Activated CD8-positive, alpha-beta memory T cell treated with anti-CD3 and anti-CD28 coated beads, Interleukin-2, amount 10 ng/mL, durations not matched to agents 7 days and 5 days (primary cell): Measurements from ENCODE around the gene SRSF4. TPM values are rescaled to one million over a fixed set of nuclear protein-coding genes. Genes with fewer than 3 reads are reported as not detected.
A peak's percentile ranks its signal among the peaks of the same experiment; 100 is the strongest.
"Not testable (repeated sequence)": the region's sequence is repeated elsewhere in the genome, so short reads cannot be mapped to it uniquely, and the experiment has no call there.

Experiments
- ATAC-seq: fragments of 150-1000 bp; cut with Tn5 transposase; one replicate; pipeline ENCODE4 v1.10.0; 2021; ENCODE audit warnings: moderate library complexity
- CTCF ChIA-PET: fragments of 350-600 bp; sonication (Branson Sonifier 250); formaldehyde crosslinking; loops from one replicate; lab custom pipeline; 2021; ENCODE audit warnings: antibody characterized with exemption; lab: Charles Lee
- DNase-seq: peaks from one replicate; pipeline ENCODE4 v3.0.0-alpha.2; 2020
- H3K27ac Mint-ChIP-seq: one replicate; pipeline ENCODE4 v1.8.0; 2021; ENCODE audit warnings: mild to moderate bottlenecking, mixed read lengths
- H3K27me3 Mint-ChIP-seq: one replicate; pipeline ENCODE4 v1.8.0; 2021; ENCODE audit warnings: mixed read lengths
- H3K36me3 Mint-ChIP-seq: one replicate; pipeline ENCODE4 v1.8.0; 2021; ENCODE audit warnings: mild to moderate bottlenecking, mixed read lengths
- H3K4me1 Mint-ChIP-seq: one replicate; pipeline ENCODE4 v1.8.0; 2021; ENCODE audit warnings: mixed read lengths
- H3K4me3 Mint-ChIP-seq: one replicate; pipeline ENCODE4 v1.8.0; 2021; ENCODE audit warnings: mild to moderate bottlenecking, moderate library complexity, mixed read lengths
- H3K9me3 Mint-ChIP-seq: one replicate; pipeline ENCODE4 v1.8.0; 2022; ENCODE audit warnings: low read depth, mixed read lengths
- total RNA-seq, 2 experiments: library from RNA; stranded (reverse); gene quantifications; one replicate each; pipeline ENCODE4 v1.2.3, GENCODE V29; 2021

The SRSF4 gene
- total RNA-seq, 2 experiments from 2014 or later, result 145 to 147 TPM

DNA sequence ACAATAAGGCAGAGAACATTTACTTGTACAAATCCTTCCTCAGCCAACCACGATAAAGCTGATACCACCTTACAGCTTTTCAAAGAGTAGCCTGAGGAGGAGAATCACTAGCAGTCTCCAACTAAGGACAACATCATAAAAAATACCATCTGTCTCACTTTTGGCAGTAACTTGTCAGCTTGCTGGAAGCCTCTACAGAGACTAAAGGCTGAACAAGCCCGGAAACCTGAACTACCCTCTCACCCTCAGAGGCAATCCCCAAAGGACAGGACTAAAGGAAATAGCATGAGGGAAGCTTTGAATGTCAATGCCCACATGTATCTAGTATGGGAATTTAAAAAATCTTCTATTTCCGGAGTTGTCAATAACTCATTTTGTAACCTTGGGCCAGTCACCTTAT, 10.6 kb downstream of the SRSF4 start:
- Mint-ChIP-seq H3K9me3 (no peaks in the 10 kb centered on the region), H3K27ac (peak overlapping the region; percentile 70), H3K4me1 (peaks cover 62% of the 10 kb centered on the region), H3K4me3 (peak overlapping the region; percentile 0), H3K27me3 (no peaks in the 10 kb centered on the region), H3K36me3 (peaks cover 51% of the 10 kb centered on the region)
- DNase-seq (no peak), ATAC-seq (peak; percentile 26)
- CTCF ChIA-PET, result interaction anchor here (0.7 to 3.2 kb wide), 7 partner anchors 11 to 393 kb away, joined by 3 to 14 read pairs (median 3); partner anchors contain the start of gene SRSF4

DNA sequence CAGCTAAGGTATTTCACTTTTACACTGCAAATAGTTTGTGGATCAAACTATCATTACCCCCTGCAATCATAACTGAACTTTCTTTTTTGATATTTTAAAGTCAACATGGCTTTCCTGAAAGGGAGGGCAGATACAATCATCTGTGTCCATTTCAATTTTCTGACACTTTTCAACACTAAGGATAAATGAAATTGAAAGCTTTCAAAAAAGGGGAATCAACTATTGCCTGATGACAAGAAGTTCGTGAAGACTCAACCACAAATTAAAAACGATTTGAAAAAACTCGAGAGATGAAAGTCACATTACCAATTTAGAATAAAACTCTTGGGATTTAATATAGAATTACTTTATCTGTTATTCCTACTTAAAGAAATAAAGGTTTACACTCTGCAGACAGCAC, 11.7 kb downstream of the SRSF4 start:
- H3K9me3 Mint-ChIP-seq, result no peaks in the 10 kb centered on the region
- DNase-seq (no peak), ATAC-seq (no peak)
- H3K4me1 Mint-ChIP-seq, result peaks cover 70% of the 10 kb centered on the region
- peak overlapping the region; percentile 54 for H3K27ac Mint-ChIP-seq
- H3K36me3 Mint-ChIP-seq, result peaks cover 59% of the 10 kb centered on the region
- H3K27me3 Mint-ChIP-seq, result no peaks in the 10 kb centered on the region
- CTCF ChIA-PET, result interaction anchor here (0.6 to 3.2 kb wide), 8 partner anchors 12 to 487 kb away, joined by 3 to 14 read pairs (median 3); partner anchors contain the start of gene SRSF4
- no peak overlapping the region for H3K4me3 Mint-ChIP-seq

DNA sequence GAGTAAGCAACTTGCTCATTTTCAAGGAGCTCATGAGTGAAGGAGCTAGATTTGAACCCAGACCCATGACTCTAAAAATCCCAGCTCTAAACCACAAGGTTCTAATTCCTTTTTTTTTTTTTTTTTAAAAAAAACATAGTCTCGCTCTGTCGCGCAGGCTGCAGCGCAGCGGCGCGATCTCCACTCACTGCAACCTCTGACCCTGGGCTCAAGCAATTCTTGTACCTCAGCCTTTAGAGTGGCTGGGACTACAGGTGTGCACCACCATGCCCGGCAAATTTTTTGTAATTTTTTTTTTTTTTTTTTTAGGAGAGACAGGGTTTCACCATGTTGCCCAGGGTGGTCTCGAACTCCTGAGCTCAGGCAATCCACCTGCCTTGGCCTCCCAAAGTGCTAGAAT, 13.8 kb downstream of the SRSF4 start:
- H3K9me3 Mint-ChIP-seq, result no peaks in the 10 kb centered on the region
- H3K4me3 Mint-ChIP-seq, result no peak overlapping the region
- H3K27me3 Mint-ChIP-seq, result no peaks in the 10 kb centered on the region

DNA sequence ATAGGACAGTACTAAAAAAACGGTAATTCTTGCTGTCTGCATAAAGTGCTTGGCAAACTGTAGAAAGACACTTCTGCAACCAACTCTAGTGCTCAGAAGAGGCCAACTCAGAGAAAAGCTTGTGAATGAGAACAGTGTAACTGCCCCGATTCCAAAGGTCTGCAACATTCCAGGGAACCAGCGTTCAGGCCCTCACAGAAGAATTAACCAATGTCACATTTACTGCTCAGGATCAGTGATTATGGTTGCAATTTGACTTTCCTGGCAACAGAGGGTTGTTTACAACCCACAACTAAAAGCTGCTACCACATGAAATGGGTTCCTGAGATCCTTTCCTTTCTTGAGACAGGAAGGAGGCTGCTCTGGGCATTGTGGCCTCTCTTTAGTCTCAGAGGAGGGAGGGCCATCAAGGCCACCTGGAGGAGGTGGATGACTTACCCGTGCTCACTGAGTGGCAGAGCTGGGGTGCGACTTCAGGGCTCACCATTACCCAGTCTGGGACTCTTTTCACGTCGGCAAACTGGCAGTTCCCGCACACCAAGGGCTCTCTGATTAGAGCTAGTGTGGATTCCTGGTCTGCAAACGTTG, 15.3 kb downstream of the SRSF4 start:
- H3K4me1 Mint-ChIP-seq, result peaks cover 67% of the 10 kb centered on the region
- H3K4me3 Mint-ChIP-seq, result no peak overlapping the region
- ATAC-seq, result peak; percentile 12
- peaks cover 55% of the 10 kb centered on the region for H3K36me3 Mint-ChIP-seq
- no peaks in the 10 kb centered on the region for H3K27me3 Mint-ChIP-seq
- H3K9me3 Mint-ChIP-seq, result no peaks in the 10 kb centered on the region
- peak overlapping the region; percentile 19 for H3K27ac Mint-ChIP-seq
- no peak for DNase-seq
- CTCF ChIA-PET, result interaction anchor here (1.2 to 2.4 kb wide), 4 partner anchors 9 to 36 kb away, joined by 3 to 7 read pairs (median 6); partner anchors contain the start of gene SRSF4

More for the DNA sequence above, 13.8 kb downstream of the SRSF4 start:
- peaks cover 61% of the 10 kb centered on the region for H3K36me3 Mint-ChIP-seq
- no peak overlapping the region for H3K27ac Mint-ChIP-seq
- DNase-seq, result no peak
- H3K4me1 Mint-ChIP-seq, result peaks cover 74% of the 10 kb centered on the region
- no peak for ATAC-seq
- CTCF ChIA-PET, result interaction anchor here (1.0 to 2.4 kb wide), 5 partner anchors 9 to 281 kb away, joined by 3 to 7 read pairs (median 5); partner anchors contain the start of gene SRSF4

DNA sequence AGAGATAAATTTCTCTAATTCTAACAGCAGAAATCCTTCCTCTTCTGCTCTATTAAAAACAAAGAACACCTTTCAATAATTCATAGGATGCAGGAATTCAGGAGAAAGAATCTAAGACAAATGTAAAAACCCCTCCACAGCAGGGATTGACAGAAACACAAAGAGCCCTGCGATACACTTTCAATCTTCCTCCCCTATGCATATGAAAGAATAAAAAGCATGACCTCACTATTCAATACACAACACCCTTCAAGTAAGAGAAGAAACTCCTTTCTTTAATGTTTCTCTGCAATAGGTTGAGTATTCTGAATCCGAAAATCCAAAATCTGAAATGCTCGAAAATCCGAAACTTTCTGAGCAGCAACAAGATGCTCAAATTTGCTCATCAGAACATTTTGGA, 17.1 kb downstream of the SRSF4 start:
- H3K36me3 Mint-ChIP-seq, result peaks cover 50% of the 10 kb centered on the region
- no peak for ATAC-seq

DNA sequence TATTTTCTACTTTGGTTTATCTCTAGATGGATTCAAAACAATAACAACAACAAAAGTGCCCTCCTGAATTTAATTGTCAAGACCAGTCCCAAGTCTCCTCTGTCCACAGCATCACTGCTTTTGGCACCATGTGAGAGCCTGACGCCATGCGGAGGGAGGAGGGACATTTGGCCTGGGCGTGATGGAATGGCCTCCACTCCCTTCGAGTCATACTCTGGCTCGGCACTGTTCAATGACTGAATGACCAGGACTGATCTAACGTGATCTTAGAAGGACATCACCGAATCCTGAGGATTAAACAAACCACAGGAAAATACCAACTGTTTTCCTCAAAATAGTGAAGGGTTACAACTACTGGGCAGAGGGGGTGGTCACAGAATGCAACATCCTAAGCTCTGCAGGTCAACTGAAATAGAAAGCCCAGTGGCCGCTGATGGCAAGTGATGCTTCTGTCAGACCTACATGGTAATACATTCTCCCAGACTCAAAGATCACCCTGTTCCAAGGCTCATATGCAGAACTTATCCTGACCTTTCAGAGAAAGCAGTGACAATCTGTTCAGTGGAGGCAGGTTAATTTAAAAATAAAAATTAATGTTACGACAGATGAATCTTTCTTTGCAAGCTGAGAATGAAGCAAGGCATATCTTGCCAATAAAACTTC, 19.1 kb downstream of the SRSF4 start:
- Mint-ChIP-seq H3K27me3 (no peaks in the 10 kb centered on the region), H3K36me3 (peaks cover 53% of the 10 kb centered on the region), H3K4me1 (peaks cover 43% of the 10 kb centered on the region), H3K9me3 (no peaks in the 10 kb centered on the region), H3K27ac (no peak overlapping the region), H3K4me3 (no peak overlapping the region)
- ATAC-seq, result no peak
- CTCF ChIA-PET, result interaction anchor here (1.6 kb wide), 1 partner anchor 40 kb away, joined by 6 read pairs; no protein-coding TSS in a partner anchor
- no peak for DNase-seq

More for the DNA sequence above, 17.1 kb downstream of the SRSF4 start:
- H3K4me1 Mint-ChIP-seq, result peaks cover 57% of the 10 kb centered on the region
- H3K9me3 Mint-ChIP-seq, result no peaks in the 10 kb centered on the region
- DNase-seq, result no peak
- H3K27ac Mint-ChIP-seq, result no peak overlapping the region
- CTCF ChIA-PET, result interaction anchor here (0.6 kb wide), 1 partner anchor 255 kb away, joined by 3 read pairs; no protein-coding TSS in a partner anchor
- no peaks in the 10 kb centered on the region for H3K27me3 Mint-ChIP-seq
- no peak overlapping the region for H3K4me3 Mint-ChIP-seq

DNA sequence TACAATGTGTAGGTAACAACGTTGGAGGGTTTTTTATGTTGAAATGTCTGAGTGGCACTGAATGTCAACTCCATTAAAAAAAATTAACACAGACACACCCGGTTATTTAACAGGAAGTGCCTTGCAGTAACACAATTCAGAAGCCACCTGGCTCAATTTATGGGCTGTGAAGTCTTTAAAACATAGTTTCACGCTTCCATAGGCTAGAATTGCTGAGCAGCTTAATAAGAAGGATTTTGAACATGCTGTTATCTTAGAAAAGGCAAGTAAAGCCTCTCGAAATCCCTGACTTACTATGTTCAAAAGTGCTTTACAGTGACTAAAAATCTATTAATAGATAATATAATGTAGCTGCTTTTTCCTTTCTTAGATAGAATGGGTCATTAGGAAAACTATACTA, 19.7 kb downstream of the SRSF4 start:
- Mint-ChIP-seq H3K27me3 (no peaks in the 10 kb centered on the region), H3K4me3 (no peak overlapping the region), H3K27ac (no peak overlapping the region), H3K4me1 (peaks cover 41% of the 10 kb centered on the region), H3K9me3 (no peaks in the 10 kb centered on the region), H3K36me3 (peaks cover 54% of the 10 kb centered on the region)
- CTCF ChIA-PET, result interaction anchor here (1.6 kb wide), 1 partner anchor 41 kb away, joined by 6 read pairs; no protein-coding TSS in a partner anchor
- no peak for DNase-seq
- no peak for ATAC-seq

DNA sequence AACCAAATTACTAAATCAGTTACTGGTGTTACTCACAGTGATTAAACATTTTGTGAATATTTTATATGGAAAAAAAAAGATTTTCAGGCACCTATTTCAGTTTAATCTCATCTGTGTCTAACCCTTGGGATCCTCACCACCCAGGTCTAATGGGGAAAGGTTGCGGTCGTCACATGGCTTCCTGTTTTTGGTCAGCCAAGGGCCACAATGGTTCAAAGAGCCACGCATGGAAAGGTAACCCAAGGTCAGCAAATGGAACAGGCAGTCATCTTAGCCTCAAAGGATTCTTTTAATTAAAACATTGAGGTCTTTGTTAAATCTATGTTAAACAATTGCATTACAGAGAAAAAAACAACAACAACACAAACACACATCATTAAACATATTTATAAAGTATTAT, 21.9 kb downstream of the SRSF4 start:
- H3K27me3 Mint-ChIP-seq, result no peaks in the 10 kb centered on the region
- ATAC-seq (no peak), DNase-seq (no peak)
- H3K36me3 Mint-ChIP-seq, result peaks cover 45% of the 10 kb centered on the region
- no peak overlapping the region for H3K27ac Mint-ChIP-seq
- H3K9me3 Mint-ChIP-seq, result no peaks in the 10 kb centered on the region
- CTCF ChIA-PET, result interaction anchor here (1.1 to 1.7 kb wide), 2 partner anchors 22 to 38 kb away, joined by 3 to 4 read pairs; partner anchors contain the start of gene SRSF4
- H3K4me1 Mint-ChIP-seq, result peaks cover 20% of the 10 kb centered on the region
- no peak overlapping the region for H3K4me3 Mint-ChIP-seq

DNA sequence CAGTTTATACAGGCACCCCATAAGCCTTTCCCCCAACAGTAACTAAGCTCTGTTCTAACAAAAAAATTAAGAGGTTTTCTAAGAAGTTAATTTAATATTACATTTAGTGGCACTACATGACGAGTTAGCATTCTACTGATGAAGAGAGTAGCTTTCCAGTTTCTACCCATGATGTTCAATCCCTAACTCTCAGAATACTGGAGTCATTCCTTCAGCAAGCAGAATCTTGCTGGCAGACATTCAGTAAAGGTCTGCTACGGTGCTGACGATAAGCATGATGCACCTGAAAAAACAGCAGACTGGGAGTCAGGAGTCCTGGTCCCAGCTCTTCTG, 24.5 kb downstream of the SRSF4 start:
- Mint-ChIP-seq H3K4me1 (peaks cover 9% of the 10 kb centered on the region), H3K4me3 (no peak overlapping the region), H3K27me3 (no peaks in the 10 kb centered on the region), H3K36me3 (peaks cover 54% of the 10 kb centered on the region), H3K9me3 (no peaks in the 10 kb centered on the region), H3K27ac (no peak overlapping the region)
- ATAC-seq, result no peak
- CTCF ChIA-PET, result interaction anchor here (0.6 to 1.3 kb wide), 2 partner anchors 10 to 20 kb away, joined by 3 to 5 read pairs; no protein-coding TSS in a partner anchor
- no peak for DNase-seq

DNA sequence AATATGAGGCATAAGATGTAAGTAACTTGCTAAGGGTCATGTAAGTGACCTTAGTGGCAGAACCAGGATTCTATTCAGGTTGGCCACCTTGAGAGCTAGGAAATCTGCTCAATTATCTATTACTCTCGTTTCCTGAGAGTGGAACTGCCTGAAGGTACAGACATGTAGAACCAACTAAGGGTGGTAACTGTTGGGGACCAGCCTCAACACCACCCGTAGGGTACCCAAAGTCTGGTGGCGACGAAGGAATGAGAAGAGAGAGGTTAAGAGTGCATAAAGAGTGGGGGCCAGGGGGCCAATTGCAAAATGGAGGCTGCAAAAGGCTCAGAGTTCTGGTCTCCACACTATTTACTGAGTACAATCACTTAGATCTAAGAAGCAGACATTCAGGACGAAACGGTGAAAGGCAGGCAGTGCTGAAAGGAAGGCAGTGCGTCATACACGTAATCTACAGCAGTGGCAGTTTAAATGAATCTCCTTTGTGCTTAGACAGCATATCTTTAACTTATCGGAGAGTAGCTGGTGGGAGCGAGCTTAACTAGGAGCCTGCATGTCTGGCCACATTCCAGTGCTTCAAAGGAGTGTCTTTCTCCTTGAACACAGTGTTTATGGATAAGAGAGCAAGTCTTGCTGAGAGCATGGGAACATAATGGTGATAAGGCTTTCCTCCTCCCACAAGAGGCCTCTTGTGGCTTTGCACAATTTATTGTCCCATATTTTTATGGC, 25.0 kb downstream of the SRSF4 start:
- H3K27ac Mint-ChIP-seq, result no peak overlapping the region
- peaks cover 58% of the 10 kb centered on the region for H3K36me3 Mint-ChIP-seq
- no peaks in the 10 kb centered on the region for H3K9me3 Mint-ChIP-seq
- H3K27me3 Mint-ChIP-seq, result no peaks in the 10 kb centered on the region
- CTCF ChIA-PET, result interaction anchor here (0.6 to 1.3 kb wide), 2 partner anchors 10 to 20 kb away, joined by 3 to 5 read pairs; no protein-coding TSS in a partner anchor
- no peak for DNase-seq
- ATAC-seq, result no peak
- no peak overlapping the region for H3K4me3 Mint-ChIP-seq
- peaks cover 7% of the 10 kb centered on the region for H3K4me1 Mint-ChIP-seq

DNA sequence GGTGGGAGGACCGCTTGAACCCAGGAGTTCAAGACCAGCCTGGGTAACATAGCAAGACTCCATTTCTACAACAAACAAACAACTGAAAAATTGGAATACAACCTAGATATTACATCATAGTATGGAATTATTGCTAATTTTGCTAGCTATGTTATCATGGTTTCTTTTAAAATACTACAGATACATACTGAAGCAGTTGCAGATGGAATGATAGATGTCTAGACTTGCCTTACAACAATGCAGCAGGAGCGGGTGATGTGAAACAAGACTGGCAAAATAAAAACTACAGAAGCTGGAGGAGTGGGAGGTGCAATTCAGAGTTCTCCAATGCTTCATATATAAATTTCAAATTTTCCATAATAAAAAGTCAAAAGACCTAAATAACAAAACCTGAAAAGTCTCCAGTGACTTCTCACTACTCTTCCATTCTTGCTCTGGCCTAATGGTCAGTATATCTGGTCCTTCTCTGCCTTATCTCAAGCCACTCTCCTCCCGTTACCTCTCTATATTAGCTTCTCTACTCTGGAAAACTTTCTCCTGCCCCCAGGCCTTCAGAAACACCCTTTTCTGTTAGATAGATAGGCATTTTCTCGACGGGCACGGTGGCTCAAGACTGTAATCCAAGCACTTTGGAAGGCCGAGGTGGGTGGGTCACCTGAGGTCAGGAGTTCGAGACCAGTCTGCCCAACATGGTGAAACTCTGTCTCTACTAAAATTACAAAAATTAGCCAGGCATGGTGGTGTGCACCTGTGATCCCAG, 29.5 kb downstream of the SRSF4 start:
- ATAC-seq (no peak), DNase-seq (no peak)
- peaks cover 73% of the 10 kb centered on the region for H3K36me3 Mint-ChIP-seq
- CTCF ChIA-PET, result interaction anchor here (0.7 to 1.4 kb wide), 3 partner anchors 19 to 276 kb away, joined by 3 to 4 read pairs (median 3); no protein-coding TSS in a partner anchor
- no peaks in the 10 kb centered on the region for H3K27me3 Mint-ChIP-seq
- H3K27ac Mint-ChIP-seq, result no peak overlapping the region
- H3K9me3 Mint-ChIP-seq, result no peaks in the 10 kb centered on the region
- no peak overlapping the region for H3K4me3 Mint-ChIP-seq
- H3K4me1 Mint-ChIP-seq, result no peaks in the 10 kb centered on the region

DNA sequence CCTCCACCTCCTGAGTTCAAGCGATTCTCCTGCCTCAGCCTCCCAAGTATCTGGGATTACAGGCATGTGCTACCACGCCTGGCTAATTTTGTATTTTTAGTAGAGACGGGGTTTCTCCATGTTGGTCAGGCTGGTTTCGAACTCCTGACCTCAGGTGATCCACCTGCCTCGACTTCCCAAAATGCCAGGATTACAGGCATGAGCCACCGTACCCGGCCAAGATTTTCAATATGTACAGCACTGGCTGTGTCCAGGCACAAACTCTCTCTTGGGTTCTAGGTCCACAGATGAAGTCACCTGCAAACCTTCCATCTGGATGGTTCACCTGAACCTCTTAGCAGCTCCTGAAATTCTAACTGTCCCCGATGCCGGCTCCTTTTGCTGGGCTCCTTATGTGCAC, 31.4 kb downstream of the SRSF4 start:
- peaks cover 82% of the 10 kb centered on the region for H3K36me3 Mint-ChIP-seq
- not testable (repeated sequence) for ATAC-seq, H3K9me3 Mint-ChIP-seq, H3K27me3 Mint-ChIP-seq, H3K27ac Mint-ChIP-seq, DNase-seq, H3K4me3 Mint-ChIP-seq, H3K4me1 Mint-ChIP-seq
- CTCF ChIA-PET, result interaction anchor here (0.9 kb wide), 1 partner anchor 52 kb away, joined by 3 read pairs; no protein-coding TSS in a partner anchor
